Neural cell (in vitro differentiated cells): ENCODE data around the gene LARGE1.

ENCODE experiments used
- CTCF ChIP-seq: fragments of 450-650 bp; IDR thresholded peaks from 2 replicates; pipeline ENCODE4 v1.5.1; 2014; ENCODE audit warnings: antibody characterized with exemption, mild to moderate bottlenecking, moderate library complexity; ENCODE audit not compliant: poor library complexity, severe bottlenecking
- EP300 ChIP-seq: fragments of 450-650 bp; conservative IDR thresholded peaks from 2 replicates; pipeline ENCODE4 v1.6.1; 2014; ENCODE audit warnings: antibody characterized with exemption, mild to moderate bottlenecking, moderate library complexity; ENCODE audit not compliant: poor library complexity, severe bottlenecking
- EZH2 ChIP-seq: fragments of 200-600, 300-800 bp; shearing (Covaris generic), sonication (generic); IDR thresholded peaks from 2 replicates; pipeline ENCODE4 v1.6.1; 2014; ENCODE audit warnings: antibody characterized with exemption, low read length, borderline replicate concordance, mild to moderate bottlenecking; ENCODE audit not compliant: insufficient read depth, poor library complexity, severe bottlenecking
- MXI1 ChIP-seq: fragments of 450-650 bp; conservative IDR thresholded peaks from 2 replicates; pipeline ENCODE4 v1.6.1; 2014; ENCODE audit warnings: antibody characterized with exemption, mild to moderate bottlenecking; ENCODE audit not compliant: poor library complexity, severe bottlenecking
- POLR2AphosphoS5 ChIP-seq: IDR thresholded peaks from 2 replicates; pipeline ENCODE4 v1.6.1; 2012
- RAD21 ChIP-seq: fragments of 450-650 bp; conservative IDR thresholded peaks from 2 replicates; pipeline ENCODE4 v1.6.1; 2014; ENCODE audit warnings: antibody characterized with exemption, mild to moderate bottlenecking, moderate library complexity
- TAF1 ChIP-seq: IDR thresholded peaks from 2 replicates; pipeline ENCODE4 v1.6.1; 2012; ENCODE audit warnings: low read depth

DNA sequence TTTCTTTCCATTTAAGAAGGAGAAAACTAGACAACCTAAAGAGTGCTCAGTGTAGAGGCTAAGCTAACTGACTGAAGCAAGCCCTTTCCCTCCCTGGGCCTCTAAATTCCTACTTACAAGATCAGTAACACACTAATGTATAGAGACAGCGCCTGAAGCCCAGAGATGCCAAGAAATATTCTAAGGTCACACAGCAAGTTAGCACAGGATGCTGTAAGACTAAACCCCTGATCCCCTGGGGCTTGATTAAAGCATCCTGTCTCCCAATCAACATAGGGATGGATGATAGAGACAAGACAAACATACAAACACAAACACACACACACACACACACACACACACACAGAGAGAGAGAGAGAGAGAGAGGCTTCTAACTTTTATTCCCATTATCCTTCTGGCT is 5.6 kb downstream of the LARGE1 start:
- TF ChIP-seq EP300 (no peak), CTCF (no peak), TAF1 (no peak), MXI1 (no peak), RAD21 (no peak), POLR2AphosphoS5 (no peak), EZH2 (no peak)
